ENCODE measurements around the gene SCD5. TPM values are rescaled to one million over a fixed set of nuclear protein-coding genes. Genes with fewer than 3 reads are reported as not detected.

Gene SCD5
- total RNA-seq, 4 donors from 2014 or later: 6.2 to 9.2 (median 7.1) TPM

DNA sequence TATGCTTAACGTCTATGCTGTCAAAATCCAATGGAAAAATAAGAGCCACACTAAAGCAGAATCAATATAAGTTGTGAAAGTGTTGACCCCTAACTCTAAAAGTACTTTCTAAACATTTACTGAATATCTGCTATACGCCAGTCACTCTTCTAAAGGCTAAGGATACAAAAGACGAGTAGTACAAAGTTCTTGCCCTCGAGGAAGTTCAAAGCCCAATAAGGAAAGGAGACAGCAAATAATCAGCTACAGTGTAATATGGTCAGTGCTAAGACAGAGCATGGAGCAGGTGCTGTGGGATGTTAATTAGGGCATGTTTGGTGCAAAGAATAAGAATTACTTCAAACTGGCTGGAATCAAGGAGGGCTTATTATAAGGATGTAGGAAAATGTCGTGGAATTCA lies 205.2 kb downstream of the SCD5 start:
- TF ChIP-seq, protein P1, sequence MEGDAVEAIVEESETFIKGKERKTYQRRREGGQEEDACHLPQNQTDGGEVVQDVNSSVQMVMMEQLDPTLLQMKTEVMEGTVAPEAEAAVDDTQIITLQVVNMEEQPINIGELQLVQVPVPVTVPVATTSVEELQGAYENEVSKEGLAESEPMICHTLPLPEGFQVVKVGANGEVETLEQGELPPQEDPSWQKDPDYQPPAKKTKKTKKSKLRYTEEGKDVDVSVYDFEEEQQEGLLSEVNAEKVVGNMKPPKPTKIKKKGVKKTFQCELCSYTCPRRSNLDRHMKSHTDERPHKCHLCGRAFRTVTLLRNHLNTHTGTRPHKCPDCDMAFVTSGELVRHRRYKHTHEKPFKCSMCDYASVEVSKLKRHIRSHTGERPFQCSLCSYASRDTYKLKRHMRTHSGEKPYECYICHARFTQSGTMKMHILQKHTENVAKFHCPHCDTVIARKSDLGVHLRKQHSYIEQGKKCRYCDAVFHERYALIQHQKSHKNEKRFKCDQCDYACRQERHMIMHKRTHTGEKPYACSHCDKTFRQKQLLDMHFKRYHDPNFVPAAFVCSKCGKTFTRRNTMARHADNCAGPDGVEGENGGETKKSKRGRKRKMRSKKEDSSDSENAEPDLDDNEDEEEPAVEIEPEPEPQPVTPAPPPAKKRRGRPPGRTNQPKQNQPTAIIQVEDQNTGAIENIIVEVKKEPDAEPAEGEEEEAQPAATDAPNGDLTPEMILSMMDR (IDR thresholded peaks at IDR 0.05; ENCODE audit: low read depth): no peak

DNA sequence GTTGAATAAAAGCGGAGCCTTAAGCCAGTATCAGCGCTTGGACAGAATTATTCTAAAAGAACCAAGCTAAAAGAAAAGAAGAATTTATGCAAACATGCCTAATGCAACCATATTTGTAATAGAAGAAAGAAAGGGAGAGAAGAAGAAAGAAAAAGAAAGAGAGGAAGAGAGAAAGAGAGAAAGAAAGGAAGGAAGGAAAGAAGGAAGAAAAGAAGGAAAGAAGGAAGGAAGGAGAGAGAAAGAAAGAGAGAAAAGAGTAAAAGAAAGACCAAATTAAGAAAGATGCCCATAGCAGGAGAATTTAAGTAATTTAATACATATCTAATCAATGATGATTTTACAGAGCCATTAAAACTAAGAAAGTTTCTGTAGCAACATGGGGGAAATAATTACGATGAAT lies 206.0 kb downstream of the SCD5 start:
- TF ChIP-seq, protein P1 (IDR thresholded peaks at IDR 0.05; ENCODE audit: low read depth): no peak

DNA sequence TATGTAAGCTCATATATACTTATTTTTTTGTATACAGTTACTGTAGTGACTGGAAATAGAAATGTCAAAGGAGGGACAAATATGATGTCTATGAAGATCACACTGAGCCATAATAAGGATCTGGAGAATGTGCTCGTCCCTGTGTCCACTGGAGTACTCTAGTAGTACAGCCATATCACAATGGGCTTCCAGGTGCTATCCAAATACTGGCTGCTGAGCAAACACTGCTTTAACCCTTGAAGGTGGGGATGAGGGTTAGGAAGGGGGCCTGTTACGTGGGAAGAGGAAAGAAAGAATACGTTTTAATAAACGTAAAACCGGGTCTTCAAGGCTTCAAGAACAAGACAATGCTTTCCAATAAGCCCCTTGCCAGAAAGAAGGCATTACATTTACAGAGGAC lies 207.0 kb downstream of the SCD5 start:
- TF ChIP-seq, protein P1 (IDR thresholded peaks at IDR 0.05; ENCODE audit: low read depth): no peak

DNA sequence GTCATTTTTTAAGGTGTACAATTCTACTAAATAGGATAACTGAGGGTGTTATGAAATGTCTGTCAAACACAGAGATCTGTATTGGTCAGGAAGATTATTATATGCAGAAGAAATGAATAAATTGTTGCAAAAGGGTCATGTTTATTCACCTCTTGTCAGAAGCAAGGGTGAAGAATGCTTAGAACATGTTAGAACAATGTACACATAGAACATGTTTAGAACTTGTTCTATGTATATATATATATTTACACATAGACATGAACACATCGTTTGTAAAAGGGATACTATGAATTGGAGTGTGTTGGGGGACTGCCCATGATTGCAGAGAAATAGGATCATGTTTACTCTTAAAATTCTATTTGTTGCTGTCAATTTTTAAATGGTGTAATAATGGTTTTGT lies 208.8 kb downstream of the SCD5 start:
- TF ChIP-seq, protein P1 (IDR thresholded peaks at IDR 0.05; ENCODE audit: low read depth): no peak

DNA sequence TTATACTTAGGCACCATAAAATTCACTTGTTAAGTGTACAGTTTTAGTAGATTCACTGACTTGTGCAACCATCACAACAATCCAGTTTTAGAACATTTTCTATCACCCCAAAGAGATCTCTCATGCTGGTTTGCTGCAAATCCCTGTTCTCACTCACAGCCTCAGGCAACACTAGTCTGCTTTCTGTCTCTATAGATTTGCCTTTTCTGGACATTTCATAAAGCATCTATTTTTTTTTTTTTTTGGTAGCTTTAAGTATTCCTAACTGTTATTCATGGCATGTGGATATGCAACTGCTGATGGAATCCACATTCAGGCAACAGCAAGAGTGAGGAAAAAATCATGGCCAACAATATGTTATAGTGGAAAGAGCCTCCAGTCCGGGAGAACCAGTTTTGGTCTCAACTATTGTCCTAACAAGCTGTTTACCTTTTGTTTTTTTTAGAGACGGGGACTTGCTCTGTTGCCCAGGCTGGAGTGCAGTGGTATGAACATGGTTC lies 209.8 kb downstream of the SCD5 start:
- TF ChIP-seq, protein P1 (IDR thresholded peaks at IDR 0.05; ENCODE audit: low read depth): no peak

DNA sequence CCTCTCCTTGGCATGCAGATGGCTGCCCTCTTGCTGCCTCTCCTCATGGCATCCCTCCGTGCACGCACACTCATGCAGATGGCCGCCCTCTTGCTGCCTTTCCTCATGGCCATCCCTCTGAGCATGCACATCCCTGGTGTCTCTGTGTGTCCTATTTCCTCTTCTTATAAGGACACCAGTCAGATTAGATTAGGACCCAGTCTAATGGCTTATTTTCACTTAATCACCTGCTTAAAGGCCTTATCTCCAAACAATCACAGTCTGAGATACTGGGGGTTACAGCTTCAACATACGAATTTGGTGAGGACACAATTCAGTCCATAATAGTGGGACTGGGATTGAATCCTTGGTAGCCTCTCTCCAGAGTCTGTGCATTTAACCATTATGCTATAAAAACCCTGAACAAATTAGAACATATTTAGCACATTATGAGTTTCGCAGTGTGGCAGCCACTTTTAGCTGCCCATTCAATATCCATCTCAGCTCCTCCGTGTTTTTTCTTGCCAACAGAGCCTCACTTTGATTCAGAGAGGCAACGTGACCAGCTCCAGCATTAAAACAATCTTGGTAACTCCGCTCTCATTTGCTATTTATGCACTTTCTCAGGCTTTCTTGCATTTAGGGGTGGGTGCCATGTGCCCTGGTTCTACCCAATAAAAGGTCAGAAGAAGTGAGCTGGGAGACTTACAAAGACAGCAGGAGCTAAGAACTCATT lies 210.6 kb downstream of the SCD5 start:
- TF ChIP-seq, protein P1 (IDR thresholded peaks at IDR 0.05; ENCODE audit: low read depth): no peak

DNA sequence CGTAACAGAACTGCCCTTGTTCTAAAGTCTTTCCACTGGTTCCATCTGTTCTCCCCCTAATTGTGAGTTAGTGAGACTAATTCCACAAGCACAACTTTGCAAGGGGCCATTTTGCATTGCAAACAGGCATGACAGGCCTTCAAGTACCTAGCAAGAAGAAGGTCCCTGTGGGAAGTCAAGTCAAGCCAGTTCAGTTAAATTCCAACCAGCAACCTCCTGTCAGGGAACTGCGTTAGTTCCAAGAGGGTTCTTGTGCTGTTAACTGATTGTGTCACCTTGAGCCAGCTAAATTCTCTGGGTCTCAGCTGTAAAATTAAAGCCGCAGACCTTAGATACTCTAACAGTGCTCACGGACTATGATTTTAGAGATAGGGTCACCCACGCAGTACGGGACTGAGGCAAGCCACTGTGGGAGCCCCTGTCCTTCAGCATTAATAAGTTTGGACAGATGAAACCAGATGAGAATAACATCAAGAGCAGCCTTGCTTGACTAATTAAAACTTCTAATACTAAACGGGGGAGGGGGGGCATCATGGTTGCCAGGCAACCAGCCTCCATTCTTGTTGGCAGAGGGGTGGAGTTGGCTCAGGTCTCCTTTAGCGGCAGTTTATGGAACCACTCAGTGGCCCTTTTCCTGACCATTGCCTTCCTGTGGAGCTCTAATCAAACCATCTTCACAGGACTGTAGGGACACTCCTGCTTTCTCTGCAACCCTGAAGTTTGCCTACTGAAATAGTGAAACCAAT lies 212.7 kb downstream of the SCD5 start:
- TF ChIP-seq, protein P1 (IDR thresholded peaks at IDR 0.05; ENCODE audit: low read depth): no peak

Measured in subcutaneous adipose tissue (tissue), 4 donors.